GM12872 (cell line): ENCODE measurements around the gene LINC01488.

Experiments used
- CTCF ChIP-seq: IDR thresholded peaks from 3 replicates; pipeline ENCODE4 v1.5.1; 2011; ENCODE audit warnings: low read depth, mild to moderate bottlenecking, low read length, moderate library complexity; ENCODE audit not compliant: insufficient read depth

Gene LINC01488

GRCh38 chr11:69488543-69488940, 7.1 kb downstream of the LINC01488 start:
- TF ChIP-seq CTCF: no peak

GRCh38 chr11:69489031-69489745, 7.7 kb downstream of the LINC01488 start:
- no peak for TF ChIP-seq CTCF

GRCh38 chr11:69489746-69490365, 8.4 kb downstream of the LINC01488 start:
- TF ChIP-seq CTCF: no peak

GRCh38 chr11:69490516-69490915, 9.1 kb downstream of the LINC01488 start:
- TF ChIP-seq CTCF: no peak

- TF ChIP-seq CTCF: no peak
Observed at GRCh38 chr11:69491071-69492031, 9.9 kb downstream of the LINC01488 start.

GRCh38 chr11:69492201-69492991, 10.9 kb downstream of the LINC01488 start:
- no peak for TF ChIP-seq CTCF
